Measurements from ENCODE around the gene EPC1.

GRCh38 chr10:32375631-32376030 is 28.7 kb upstream of the EPC1 start:
- TF ChIP-seq EZH2 (IDR thresholded peaks at IDR 0.05; ENCODE audit: insufficient read depth, poor library complexity, severe bottlenecking): no peak
- TF ChIP-seq EZH2phosphoT487 (IDR thresholded peaks at IDR 0.05; ENCODE audit: insufficient read depth, low read depth): no peak

Measured in GM23248 (cell line).